Central memory CD8-positive, alpha-beta T cell (primary cell): ENCODE results near the gene PRR36.

Source experiments
- ATAC-seq: fragments of 150-1000 bp; cut with Tn5 transposase; replicated peaks from 2 replicates; pipeline ENCODE4 v1.10.0; 2022; ENCODE audit warnings: mild to moderate bottlenecking, moderate FRiP score, moderate number of reproducible peaks; ENCODE audit not compliant: poor library complexity, severe bottlenecking; ENCODE audit errors: extremely low read depth
- DNase-seq, 2 donors: peaks; one replicate each; pipeline ENCODE4 v3.0.0; 2021; ENCODE audit warnings: low spot score in 2 of 2
- H3K27ac Mint-ChIP-seq: one replicate; pipeline ENCODE4 v1.8.0; 2022; ENCODE audit warnings: low read depth, mild to moderate bottlenecking, moderate library complexity, mixed read lengths
- H3K27me3 Mint-ChIP-seq: one replicate; pipeline ENCODE4 v1.8.0; 2022; ENCODE audit warnings: mixed read lengths
- H3K36me3 Mint-ChIP-seq: one replicate; pipeline ENCODE4 v1.8.0; 2022; ENCODE audit warnings: mild to moderate bottlenecking, moderate library complexity, mixed read lengths; ENCODE audit not compliant: insufficient read depth
- H3K4me1 Mint-ChIP-seq: one replicate; pipeline ENCODE4 v1.8.0; 2022; ENCODE audit warnings: mixed read lengths
- H3K4me3 Mint-ChIP-seq: one replicate; pipeline ENCODE4 v1.8.0; 2022; ENCODE audit warnings: mild to moderate bottlenecking, moderate library complexity, mixed read lengths
- H3K9me3 Mint-ChIP-seq: one replicate; pipeline ENCODE4 v1.8.0; 2022; ENCODE audit warnings: mixed read lengths

PRR36 gene

DNA sequence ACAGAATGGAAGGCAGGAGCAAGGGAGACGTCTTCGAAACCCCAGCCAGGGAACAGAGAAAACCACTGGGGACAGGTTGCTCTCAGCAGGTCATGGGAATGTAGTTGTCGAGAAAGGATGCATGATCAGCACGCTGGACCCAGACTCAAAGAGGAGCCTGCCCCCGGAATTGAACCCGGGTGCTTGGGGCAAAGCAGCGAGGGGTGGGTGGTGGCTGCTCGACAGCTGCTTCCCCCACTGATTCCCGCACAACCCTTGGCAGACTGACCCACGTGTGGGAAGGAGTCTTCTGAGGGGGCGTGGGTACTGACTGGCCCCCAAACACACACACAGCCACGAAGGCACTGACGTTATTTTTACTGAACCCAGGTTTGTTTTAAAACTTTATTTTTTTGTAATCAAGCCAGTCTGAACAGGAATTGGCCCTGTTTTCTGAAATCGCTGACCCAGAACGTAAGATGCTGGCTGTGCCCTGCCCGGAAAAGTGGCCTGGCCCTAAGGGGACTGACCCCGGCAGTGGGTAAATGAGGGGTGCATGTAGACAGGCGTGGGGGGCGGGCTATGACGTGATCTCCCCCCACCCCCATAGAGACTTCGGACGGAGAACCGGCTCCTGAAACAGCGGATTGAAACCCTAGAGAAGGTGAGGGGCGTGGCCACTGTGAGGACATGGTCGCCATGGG is 18.6 kb downstream of the PRR36 start:
- no peak overlapping the region for H3K4me3 Mint-ChIP-seq
- peaks cover 10% of the 10 kb centered on the region for H3K4me1 Mint-ChIP-seq
- H3K27ac Mint-ChIP-seq, result no peak overlapping the region
- peaks cover 2% of the 10 kb centered on the region for H3K36me3 Mint-ChIP-seq
- ATAC-seq (no peak), DNase-seq (no peak)
- no peaks in the 10 kb centered on the region for H3K9me3 Mint-ChIP-seq
- H3K27me3 Mint-ChIP-seq, result peaks cover 22% of the 10 kb centered on the region

DNA sequence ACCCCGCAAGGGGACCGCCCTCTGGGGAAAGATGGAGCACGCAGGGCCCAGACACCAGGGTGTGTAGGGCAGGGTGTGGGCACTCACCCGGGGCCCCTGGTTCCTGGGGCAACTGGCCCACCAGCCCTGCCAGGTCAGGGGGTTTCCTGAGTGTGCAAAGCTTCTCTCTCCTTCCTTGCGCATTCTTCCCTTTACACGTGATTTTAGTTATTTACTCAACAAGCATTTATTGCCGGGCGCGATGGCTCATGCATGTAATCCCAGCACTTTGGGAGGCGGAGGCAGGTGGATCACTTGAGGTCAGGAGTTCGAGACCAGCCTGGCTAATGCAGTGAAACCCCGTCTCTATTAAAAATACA is 20.4 kb downstream of the PRR36 start:
- H3K27me3 Mint-ChIP-seq, result peaks cover 17% of the 10 kb centered on the region
- H3K4me3 Mint-ChIP-seq, result no peak overlapping the region
- ATAC-seq (no peak), DNase-seq (no peak)
- H3K9me3 Mint-ChIP-seq, result no peaks in the 10 kb centered on the region
- peaks cover 10% of the 10 kb centered on the region for H3K4me1 Mint-ChIP-seq
- peaks cover 2% of the 10 kb centered on the region for H3K36me3 Mint-ChIP-seq
- H3K27ac Mint-ChIP-seq, result no peak overlapping the region

- H3K4me3 Mint-ChIP-seq, result no peak overlapping the region
These were observed 21.1 kb downstream of the PRR36 start for GRCh38 chr19:7852851-7853769.

GRCh38 chr19:7851623-7852500 is 22.3 kb downstream of the PRR36 start:
- Mint-ChIP-seq H3K27ac (peak overlapping the region; percentile 68), H3K27me3 (peaks cover 13% of the 10 kb centered on the region), H3K4me1 (peaks cover 10% of the 10 kb centered on the region), H3K36me3 (peaks cover 2% of the 10 kb centered on the region), H3K9me3 (no peaks in the 10 kb centered on the region), H3K4me3 (no peak overlapping the region)
- DNase-seq, result no peak
- no peak for ATAC-seq

More at GRCh38 chr19:7852851-7853769, 21.1 kb downstream of the PRR36 start:
- DNase-seq (peak; percentile 42 to 47), ATAC-seq (peak; percentile 71)
- Mint-ChIP-seq H3K9me3 (no peaks in the 10 kb centered on the region), H3K27me3 (peaks cover 17% of the 10 kb centered on the region), H3K27ac (peak overlapping the region; percentile 68), H3K4me1 (peaks cover 10% of the 10 kb centered on the region), H3K36me3 (peaks cover 2% of the 10 kb centered on the region)

- ATAC-seq (no peak), DNase-seq (no peak)
- Mint-ChIP-seq H3K36me3 (peaks cover 2% of the 10 kb centered on the region), H3K9me3 (no peaks in the 10 kb centered on the region), H3K4me3 (no peak overlapping the region), H3K27ac (no peak overlapping the region), H3K27me3 (peaks cover 9% of the 10 kb centered on the region), H3K4me1 (peaks cover 10% of the 10 kb centered on the region)
These were observed 23.1 kb downstream of the PRR36 start for GRCh38 chr19:7850945-7851622.

GRCh38 chr19:7850000-7850813 is 24.0 kb downstream of the PRR36 start:
- H3K4me3 Mint-ChIP-seq, result no peak overlapping the region
- H3K4me1 Mint-ChIP-seq, result peaks cover 10% of the 10 kb centered on the region
- ATAC-seq (no peak), DNase-seq (no peak)
- H3K27ac Mint-ChIP-seq, result no peak overlapping the region
- H3K9me3 Mint-ChIP-seq, result no peaks in the 10 kb centered on the region
- H3K36me3 Mint-ChIP-seq, result no peaks in the 10 kb centered on the region
- H3K27me3 Mint-ChIP-seq, result peaks cover 9% of the 10 kb centered on the region

GRCh38 chr19:7849631-7849999 is 24.6 kb downstream of the PRR36 start:
- ATAC-seq, result no peak
- Mint-ChIP-seq H3K27ac (no peak overlapping the region), H3K9me3 (no peaks in the 10 kb centered on the region), H3K27me3 (peaks cover 9% of the 10 kb centered on the region), H3K4me3 (no peak overlapping the region), H3K36me3 (no peaks in the 10 kb centered on the region), H3K4me1 (peaks cover 10% of the 10 kb centered on the region)
- no peak for DNase-seq

GRCh38 chr19:7848779-7849457 is 25.3 kb downstream of the PRR36 start:
- Mint-ChIP-seq H3K4me3 (no peak overlapping the region), H3K27me3 (peaks cover 9% of the 10 kb centered on the region), H3K9me3 (no peaks in the 10 kb centered on the region), H3K36me3 (no peaks in the 10 kb centered on the region), H3K27ac (no peak overlapping the region), H3K4me1 (peaks cover 10% of the 10 kb centered on the region)
- ATAC-seq (no peak), DNase-seq (no peak)

DNA sequence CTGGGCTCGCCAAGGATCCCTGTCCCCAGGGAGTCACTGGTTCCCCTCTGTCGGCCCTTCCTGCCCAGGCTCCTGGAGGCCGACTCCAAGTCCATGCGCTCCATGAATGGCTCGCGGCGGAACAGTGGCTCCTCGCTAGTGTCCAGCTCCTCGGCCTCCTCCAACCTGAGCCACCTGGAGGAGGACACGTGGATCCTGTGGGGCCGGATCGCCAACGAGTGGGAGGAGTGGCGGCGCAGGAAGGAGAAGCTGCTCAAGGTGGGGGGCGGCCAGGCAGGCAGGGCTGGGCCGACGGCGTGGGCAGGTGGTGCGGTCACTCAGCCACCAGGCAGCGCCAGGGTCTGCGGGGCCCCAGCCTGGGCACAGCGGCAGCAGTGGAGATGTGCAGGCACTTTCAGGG is 26.5 kb downstream of the PRR36 start:
- H3K36me3 Mint-ChIP-seq, result no peaks in the 10 kb centered on the region
- H3K27me3 Mint-ChIP-seq, result peaks cover under 1% of the 10 kb centered on the region
- H3K27ac Mint-ChIP-seq, result no peak overlapping the region
- no peak for ATAC-seq
- H3K9me3 Mint-ChIP-seq, result no peaks in the 10 kb centered on the region
- DNase-seq, result no peak
- H3K4me3 Mint-ChIP-seq, result no peak overlapping the region
- H3K4me1 Mint-ChIP-seq, result peaks cover under 1% of the 10 kb centered on the region

DNA sequence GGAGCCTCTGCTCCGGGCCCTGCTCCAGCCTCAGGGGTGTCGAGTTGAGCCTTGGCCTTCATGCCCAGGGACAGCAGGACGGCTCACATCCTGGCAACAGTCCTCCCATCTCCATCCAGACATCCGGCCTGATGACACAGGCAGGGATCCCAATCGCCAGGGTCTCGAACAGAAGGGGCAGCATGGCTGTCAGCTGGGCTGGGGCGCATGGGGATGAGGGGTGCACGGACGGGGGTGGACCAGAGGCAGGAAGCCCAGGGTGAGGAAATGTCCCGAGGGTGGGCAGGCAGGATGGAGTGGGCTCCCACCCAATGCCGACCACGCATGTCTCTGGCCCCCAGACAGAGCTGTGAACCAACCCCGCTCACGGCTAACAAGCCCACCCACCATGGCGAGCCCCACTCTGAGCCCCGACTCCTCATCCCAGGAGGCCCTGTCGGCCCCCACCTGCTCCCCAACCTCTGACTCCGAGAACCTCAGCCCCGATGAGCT is 28.0 kb downstream of the PRR36 start:
- Mint-ChIP-seq H3K27ac (no peak overlapping the region), H3K27me3 (no peaks in the 10 kb centered on the region), H3K36me3 (no peaks in the 10 kb centered on the region), H3K9me3 (no peaks in the 10 kb centered on the region), H3K4me1 (no peaks in the 10 kb centered on the region), H3K4me3 (no peak overlapping the region)
- DNase-seq (no peak), ATAC-seq (no peak)
